Adipocyte (in vitro differentiated cells): ENCODE measurements around the gene LRR1.
"Not testable (repeated sequence)": the region's sequence is repeated elsewhere in the genome, so short reads cannot be mapped to it uniquely, and the experiment has no call there.

ENCODE experiments used
- DNase-seq: peaks from one replicate; pipeline ENCODE4 v3.0.0-alpha.2; 2015; ENCODE audit warnings: low read depth
- H3K27me3 ChIP-seq: replicated peaks from 2 replicates; pipeline ENCODE4 v1.7.0; 2013; ENCODE audit warnings: mild to moderate bottlenecking, low read length, moderate library complexity; ENCODE audit not compliant: control insufficient read depth, insufficient read depth
- H3K36me3 ChIP-seq: 2 replicates; pipeline ENCODE4 v1.7.0; 2013; ENCODE audit warnings: low read length, mild to moderate bottlenecking, moderate library complexity; ENCODE audit not compliant: control insufficient read depth, insufficient read depth, severe bottlenecking
- H3K4me1 ChIP-seq: 2 replicates; pipeline ENCODE4 v1.7.0; 2013; ENCODE audit warnings: mild to moderate bottlenecking, low read length, moderate library complexity; ENCODE audit not compliant: control insufficient read depth, insufficient read depth
- H3K4me3 ChIP-seq: 2 replicates; pipeline ENCODE4 v1.7.0; 2013; ENCODE audit warnings: mild to moderate bottlenecking, low read length, moderate library complexity
- H3K9ac ChIP-seq: 2 replicates; pipeline ENCODE4 v1.7.0; 2013; ENCODE audit warnings: mild to moderate bottlenecking, low read length, moderate library complexity
- H3K9me3 ChIP-seq: 2 replicates; pipeline ENCODE4 v1.7.0; 2013; ENCODE audit warnings: mild to moderate bottlenecking, low read length, moderate library complexity; ENCODE audit not compliant: control insufficient read depth

LRR1 gene

DNA sequence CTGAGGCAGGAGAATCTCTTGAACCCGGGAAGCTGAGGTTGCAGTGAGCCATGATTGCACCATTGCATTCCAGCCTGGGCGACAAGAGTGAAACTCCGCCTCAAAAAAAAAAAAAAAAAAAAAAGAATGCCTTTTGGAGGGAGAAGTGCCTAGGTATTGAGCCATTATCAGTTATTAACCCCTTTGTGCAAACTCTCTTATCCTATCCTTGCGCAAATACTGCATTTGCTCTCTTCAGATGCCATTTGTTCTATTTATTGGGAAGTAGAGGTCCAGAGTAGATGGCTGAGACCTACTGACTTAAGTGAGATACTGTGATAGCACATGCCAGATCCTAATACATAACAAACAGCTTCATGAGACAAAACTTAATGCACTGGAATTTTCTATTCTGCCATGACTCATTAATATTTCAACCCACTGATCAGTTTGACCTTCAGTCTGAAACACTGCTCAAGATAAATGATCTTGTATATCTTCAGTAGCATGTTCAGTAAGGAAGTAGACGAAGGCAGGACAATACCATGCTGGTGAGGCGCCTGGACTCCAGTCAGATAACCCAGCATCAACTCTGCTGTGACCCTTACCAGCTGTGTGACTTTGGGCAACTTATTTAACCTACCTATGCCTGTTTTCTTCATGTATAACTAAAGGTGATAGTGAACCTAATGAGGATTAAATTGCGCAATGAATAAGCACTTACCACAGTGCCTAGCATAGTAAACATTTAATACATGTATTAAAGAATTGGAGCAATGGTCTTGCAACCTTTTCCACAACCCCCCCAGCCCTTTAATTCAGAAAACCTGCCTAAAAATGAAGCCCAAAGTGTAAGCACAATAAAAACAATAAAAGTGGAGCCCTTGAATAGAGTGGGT lies 42.0 kb downstream of the LRR1 start:
- no peak for DNase-seq
- Histone ChIP-seq H3K9me3 (no peaks in the 10 kb centered on the region), H3K9ac (no peak overlapping the region), H3K36me3 (peaks cover 14% of the 10 kb centered on the region), H3K4me1 (peaks cover 33% of the 10 kb centered on the region), H3K4me3 (no peak overlapping the region), H3K27me3 (no peaks in the 10 kb centered on the region)

DNA sequence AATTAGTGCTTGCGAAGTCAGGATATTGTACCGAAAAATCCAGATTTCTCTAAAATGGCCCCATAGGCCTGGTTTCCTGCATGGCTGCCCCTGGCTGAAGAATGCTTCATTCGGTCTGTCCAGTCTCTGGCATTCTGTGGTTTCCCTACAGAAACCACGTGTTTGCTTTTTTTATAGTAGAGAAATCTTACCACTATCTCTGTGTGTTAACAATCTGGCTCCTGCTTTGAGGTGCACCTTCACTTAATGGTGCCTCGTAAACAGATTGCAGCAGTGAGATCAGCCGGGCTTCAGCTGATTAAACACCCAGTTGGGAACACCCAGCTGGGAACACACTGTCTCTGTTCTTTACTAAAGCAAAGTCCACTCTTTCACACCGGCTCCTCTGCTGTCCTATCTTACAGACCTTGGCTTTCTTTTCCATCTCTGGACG lies 43.0 kb downstream of the LRR1 start:
- Histone ChIP-seq H3K27me3 (no peaks in the 10 kb centered on the region), H3K4me1 (peaks cover 23% of the 10 kb centered on the region), H3K9me3 (no peaks in the 10 kb centered on the region), H3K9ac (no peak overlapping the region), H3K4me3 (no peak overlapping the region), H3K36me3 (peaks cover 14% of the 10 kb centered on the region)
- DNase-seq = no peak

DNA sequence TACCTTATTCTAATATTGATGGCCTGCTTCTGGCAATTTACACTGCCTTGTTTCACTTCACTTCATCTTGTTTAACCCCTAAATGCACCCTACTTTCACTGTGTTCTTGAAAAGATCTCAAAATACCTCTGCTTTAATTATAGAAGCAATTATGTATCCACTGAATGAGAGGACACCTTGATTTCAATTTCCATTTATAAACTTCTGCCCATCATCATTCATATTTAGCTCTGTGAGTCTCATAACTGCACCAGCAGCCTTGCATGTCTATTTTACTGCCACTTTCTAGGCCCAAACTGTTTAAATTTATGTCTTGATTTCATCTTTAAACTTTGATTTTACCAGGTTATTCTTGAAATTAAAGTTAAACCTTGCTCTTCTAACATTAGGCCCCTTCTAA lies 43.4 kb downstream of the LRR1 start:
- H3K36me3 ChIP-seq = peaks cover 14% of the 10 kb centered on the region

DNA sequence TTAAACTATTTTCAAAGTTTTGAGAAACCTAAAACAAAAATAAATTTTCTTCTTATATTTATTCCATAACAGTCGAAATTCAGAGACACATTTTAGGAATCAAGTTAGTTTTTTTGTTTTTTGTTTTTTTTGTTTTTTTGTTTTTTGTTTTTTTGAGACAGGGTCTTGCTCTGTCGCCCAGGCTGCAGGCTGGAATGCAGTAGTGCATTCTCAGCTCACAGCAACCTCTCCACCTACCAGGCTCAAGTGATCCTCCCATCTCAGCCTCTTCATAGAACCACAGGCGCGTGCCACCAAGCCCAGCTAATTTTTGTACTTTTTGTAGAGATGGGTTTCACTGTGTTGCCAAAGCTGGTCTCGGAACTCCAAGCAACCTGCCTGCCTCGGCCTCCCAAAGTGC lies 54.8 kb downstream of the LRR1 start:
- no peak for DNase-seq
- H3K9me3 ChIP-seq = no peaks in the 10 kb centered on the region

More for the DNA sequence above, 43.4 kb downstream of the LRR1 start:
- no peaks in the 10 kb centered on the region for H3K27me3 ChIP-seq
- H3K4me1 ChIP-seq = peaks cover 19% of the 10 kb centered on the region
- no peak overlapping the region for H3K4me3 ChIP-seq
- H3K9ac ChIP-seq = no peak overlapping the region
- H3K9me3 ChIP-seq = no peaks in the 10 kb centered on the region
- no peak for DNase-seq

DNA sequence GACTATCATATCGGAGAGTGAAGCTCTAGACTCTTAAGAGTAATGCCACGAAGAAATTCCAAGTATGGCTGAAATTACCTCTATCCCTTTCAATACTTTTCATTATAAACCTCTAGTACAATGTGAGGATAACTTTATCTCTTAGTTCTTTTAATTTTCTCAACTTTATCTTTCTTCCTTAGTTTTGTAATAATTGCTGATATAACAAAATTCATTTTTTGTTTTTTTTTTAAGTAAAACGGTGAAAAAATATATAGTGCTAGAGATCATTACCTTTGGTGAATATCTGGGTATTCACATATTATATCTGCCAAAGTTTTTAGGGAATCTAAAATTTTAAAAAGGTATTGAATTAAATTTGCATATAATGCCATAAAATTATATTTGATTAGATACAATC lies 55.8 kb downstream of the LRR1 start:
- H3K9ac ChIP-seq = no peak overlapping the region
- no peaks in the 10 kb centered on the region for H3K9me3 ChIP-seq
- H3K27me3 ChIP-seq = no peaks in the 10 kb centered on the region
- H3K4me1 ChIP-seq = no peaks in the 10 kb centered on the region
- H3K36me3 ChIP-seq = no peaks in the 10 kb centered on the region
- no peak overlapping the region for H3K4me3 ChIP-seq
- DNase-seq = no peak

More for the DNA sequence above, 54.8 kb downstream of the LRR1 start:
- Histone ChIP-seq H3K4me1 (no peaks in the 10 kb centered on the region), H3K36me3 (no peaks in the 10 kb centered on the region), H3K27me3 (no peaks in the 10 kb centered on the region), H3K4me3 (no peak overlapping the region), H3K9ac (no peak overlapping the region)

DNA sequence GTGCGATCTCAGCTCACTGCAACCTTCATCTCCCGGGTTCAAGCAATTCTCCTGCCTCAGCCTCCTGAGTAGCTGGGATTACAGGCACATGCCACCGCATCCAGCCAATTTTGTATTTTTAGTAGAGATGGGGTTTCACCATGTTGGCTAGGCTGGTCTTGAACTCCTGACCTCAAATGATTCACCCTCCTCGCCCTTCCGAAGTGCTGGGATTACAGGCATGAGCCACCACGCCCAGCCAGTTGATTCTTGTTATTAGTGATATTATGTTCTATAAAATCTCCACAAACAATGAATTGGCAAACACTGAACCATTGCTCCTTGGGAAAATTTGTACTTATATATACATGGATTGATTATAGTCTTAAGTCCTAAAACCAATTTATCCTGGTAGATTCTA lies 58.8 kb downstream of the LRR1 start:
- not testable (repeated sequence) for H3K27me3 ChIP-seq, H3K9ac ChIP-seq, H3K36me3 ChIP-seq, H3K9me3 ChIP-seq, H3K4me3 ChIP-seq, DNase-seq, H3K4me1 ChIP-seq

DNA sequence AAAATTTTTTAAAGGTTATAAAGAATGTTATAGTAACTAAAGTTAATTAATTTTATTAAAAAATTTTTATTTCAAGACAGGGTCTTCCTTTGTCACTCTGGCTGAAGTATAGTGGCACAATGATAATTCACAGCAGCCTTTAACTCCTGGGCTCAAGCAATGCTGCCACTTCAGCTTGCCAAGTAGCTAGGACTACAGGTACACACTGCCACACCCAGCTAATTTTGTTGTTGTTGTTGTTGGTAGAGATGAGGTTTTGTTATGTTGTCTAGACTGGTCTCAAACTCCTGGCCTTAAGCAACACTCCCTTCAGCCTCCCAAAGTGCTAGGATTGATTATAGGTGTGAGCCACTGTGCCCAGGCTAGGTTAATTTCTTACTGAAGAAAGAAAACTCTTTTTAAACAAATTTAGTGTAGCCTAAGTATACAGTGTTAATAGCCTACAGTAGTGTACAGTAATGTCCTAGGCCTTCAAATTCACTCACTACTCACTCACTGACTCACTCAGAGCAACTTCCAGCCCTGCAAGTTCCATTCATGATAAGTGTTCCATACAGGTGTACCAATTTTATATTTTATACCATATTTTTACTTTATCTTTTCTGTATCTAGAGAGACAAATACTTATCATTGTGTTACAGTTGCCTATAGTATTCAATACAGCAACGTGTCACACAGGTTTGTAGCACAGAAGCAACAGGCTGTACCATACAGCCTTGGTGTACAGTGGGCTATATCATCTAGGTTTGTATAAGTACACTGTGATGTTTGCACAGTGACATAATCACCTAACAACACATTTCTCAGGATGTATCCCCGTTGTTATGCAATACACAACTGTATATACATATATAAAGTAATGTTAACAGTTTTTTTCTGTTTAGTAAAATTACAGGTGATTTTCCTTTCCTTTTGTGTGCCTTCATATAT lies 61.1 kb downstream of the LRR1 start:
- peaks cover 3% of the 10 kb centered on the region for H3K4me1 ChIP-seq
- DNase-seq = no peak

More for the DNA sequence above, 61.1 kb downstream of the LRR1 start:
- H3K9ac ChIP-seq = no peak overlapping the region
- no peaks in the 10 kb centered on the region for H3K36me3 ChIP-seq
- no peaks in the 10 kb centered on the region for H3K9me3 ChIP-seq
- H3K4me3 ChIP-seq = no peak overlapping the region
- H3K27me3 ChIP-seq = no peaks in the 10 kb centered on the region
